ENCODE measurements around the gene UBE2E2.

The UBE2E2 gene

DNA sequence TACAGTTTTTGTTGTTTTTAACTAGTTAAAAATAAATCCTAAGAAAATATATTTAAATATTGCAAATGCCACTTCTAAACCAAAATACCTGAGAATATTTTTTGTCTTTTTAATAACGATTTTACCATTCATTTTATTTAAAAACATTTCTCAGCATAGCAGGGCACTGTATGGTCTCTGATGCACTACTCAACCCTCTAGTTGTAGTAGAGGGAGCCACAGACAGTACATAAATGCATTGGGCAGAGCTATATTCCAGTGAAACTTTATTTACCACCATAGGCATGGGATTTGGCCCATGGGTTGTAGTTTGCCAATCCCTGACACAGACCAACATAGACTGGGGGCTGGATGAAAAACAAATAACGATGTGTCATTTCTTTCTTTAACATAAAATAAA, 388.2 kb downstream of the UBE2E2 start:
- no peak for DNase-seq (ENCODE audit: low read depth)
- no peak overlapping the region for H3K4me3 ChIP-seq (ENCODE audit: low read depth, low read length)
- TF ChIP-seq POLR2A (IDR thresholded peaks at IDR 0.05; ENCODE audit: extremely low read depth, insufficient read length) (no peak), CTCF (IDR thresholded peaks at IDR 0.05; ENCODE audit: low read depth, low read length) (no peak), MAX (IDR thresholded peaks at IDR 0.05; ENCODE audit: low read depth, low read length) (no peak), MYC (IDR thresholded peaks at IDR 0.05; ENCODE audit: low read depth, low read length) (no peak)

DNA sequence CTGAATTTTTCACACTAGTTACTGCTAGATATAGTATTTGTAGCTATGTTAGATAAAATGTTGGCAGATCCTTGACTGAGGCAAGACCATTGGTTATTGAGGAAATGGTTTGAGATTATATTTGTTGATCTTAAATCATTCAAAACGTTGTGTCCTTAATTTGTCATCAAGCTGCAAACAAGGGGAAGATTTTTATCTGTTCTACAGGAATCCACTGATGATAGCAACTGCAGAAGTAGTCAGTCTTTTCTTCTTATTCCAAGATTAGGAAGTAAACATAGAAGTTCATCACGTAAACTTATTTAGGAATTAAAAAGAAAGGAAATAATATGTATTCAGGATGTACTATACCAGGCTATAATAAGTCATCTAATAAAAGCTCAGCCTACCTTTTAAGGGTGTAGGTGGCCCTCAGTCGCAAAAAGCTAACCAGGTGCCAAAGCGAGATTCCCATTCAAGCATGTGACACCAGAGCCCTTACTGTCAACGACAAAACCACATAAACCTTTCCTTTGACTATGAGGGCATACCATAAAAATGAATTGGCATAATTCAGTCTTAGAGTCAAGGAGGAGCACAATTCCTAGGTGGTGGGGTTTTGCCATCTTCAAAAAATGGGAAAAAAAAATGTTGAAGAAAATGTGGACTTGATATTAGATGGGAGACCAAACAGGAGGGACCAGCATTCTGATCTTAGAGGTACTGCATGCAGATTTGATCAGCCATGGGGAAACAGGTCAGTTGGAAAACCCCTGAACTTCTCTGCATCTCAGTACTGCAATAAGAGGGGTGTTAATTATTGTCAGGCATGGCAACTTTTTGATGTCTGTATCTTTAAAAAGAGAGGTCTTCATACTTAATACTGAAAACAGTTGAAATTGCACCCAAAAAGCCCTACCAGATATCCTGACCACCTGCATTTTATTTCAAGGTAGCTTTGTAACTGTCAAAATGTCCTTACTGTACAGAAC, 390.1 kb downstream of the UBE2E2 start:
- DNase-seq (ENCODE audit: low read depth), result no peak
- no peak for TF ChIP-seq MAX (IDR thresholded peaks at IDR 0.05; ENCODE audit: low read depth, low read length)
- TF ChIP-seq CTCF (IDR thresholded peaks at IDR 0.05; ENCODE audit: low read depth, low read length), result no peak
- no peak for TF ChIP-seq MYC (IDR thresholded peaks at IDR 0.05; ENCODE audit: low read depth, low read length)
- TF ChIP-seq POLR2A (IDR thresholded peaks at IDR 0.05; ENCODE audit: extremely low read depth, insufficient read length), result no peak
- no peak overlapping the region for H3K4me3 ChIP-seq (ENCODE audit: low read depth, low read length)

DNA sequence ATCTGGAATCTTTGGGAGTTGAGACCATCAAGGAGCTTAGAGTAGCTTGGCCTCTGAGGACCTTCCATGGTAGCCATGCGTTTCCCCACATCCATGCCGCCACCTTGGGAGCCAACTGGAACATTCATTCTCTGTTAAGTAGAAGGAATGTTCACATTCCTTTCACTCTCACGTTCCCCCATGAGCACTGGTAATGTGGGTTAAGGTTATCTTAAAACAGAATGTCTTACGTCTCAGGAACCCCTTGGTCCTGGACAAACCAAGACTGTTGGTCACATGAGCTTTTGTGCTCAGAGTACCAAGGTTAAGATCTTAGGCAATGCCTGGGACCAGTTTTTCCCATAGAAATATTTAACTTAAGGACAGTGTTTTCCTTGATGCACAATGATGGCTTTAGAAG, 390.9 kb downstream of the UBE2E2 start:
- no peak for DNase-seq (ENCODE audit: low read depth)
- TF ChIP-seq CTCF (IDR thresholded peaks at IDR 0.05; ENCODE audit: low read depth, low read length), result no peak
- no peak for TF ChIP-seq POLR2A (IDR thresholded peaks at IDR 0.05; ENCODE audit: extremely low read depth, insufficient read length)
- TF ChIP-seq MYC (IDR thresholded peaks at IDR 0.05; ENCODE audit: low read depth, low read length), result no peak
- TF ChIP-seq MAX (IDR thresholded peaks at IDR 0.05; ENCODE audit: low read depth, low read length), result no peak
- no peak overlapping the region for H3K4me3 ChIP-seq (ENCODE audit: low read depth, low read length)

- no peak overlapping the region for H3K4me3 ChIP-seq (ENCODE audit: low read depth, low read length)
- TF ChIP-seq POLR2A (IDR thresholded peaks at IDR 0.05; ENCODE audit: extremely low read depth, insufficient read length) (no peak), MAX (IDR thresholded peaks at IDR 0.05; ENCODE audit: low read depth, low read length) (no peak), CTCF (IDR thresholded peaks at IDR 0.05; ENCODE audit: low read depth, low read length) (no peak), MYC (IDR thresholded peaks at IDR 0.05; ENCODE audit: low read depth, low read length) (no peak)
- peak; percentile 9 for DNase-seq (ENCODE audit: low read depth)
Measured at GRCh38 chr3:23594894-23595670, 392.0 kb downstream of the UBE2E2 start.

DNA sequence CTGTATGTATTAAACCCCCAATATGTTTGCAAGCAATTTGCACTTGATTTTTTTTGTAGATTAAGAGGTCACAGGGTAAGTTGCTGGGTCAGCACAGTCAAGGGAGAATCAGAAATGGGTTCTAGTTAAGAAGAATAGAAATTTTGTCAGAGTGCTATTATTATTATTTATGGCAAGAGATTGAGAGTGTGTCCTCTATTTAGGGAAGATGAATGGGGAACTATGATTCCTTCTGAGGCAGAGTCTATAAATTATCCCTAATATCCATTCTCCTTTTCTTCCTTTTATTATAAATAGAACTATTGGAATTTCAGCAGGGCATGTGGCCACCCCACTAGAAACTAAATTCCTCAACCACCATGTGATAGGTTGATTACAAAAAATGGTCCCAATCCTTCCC, 392.7 kb downstream of the UBE2E2 start:
- TF ChIP-seq POLR2A (IDR thresholded peaks at IDR 0.05; ENCODE audit: extremely low read depth, insufficient read length), result no peak
- no peak for TF ChIP-seq MYC (IDR thresholded peaks at IDR 0.05; ENCODE audit: low read depth, low read length)
- no peak for TF ChIP-seq MAX (IDR thresholded peaks at IDR 0.05; ENCODE audit: low read depth, low read length)
- TF ChIP-seq CTCF (IDR thresholded peaks at IDR 0.05; ENCODE audit: low read depth, low read length), result no peak
- DNase-seq (ENCODE audit: low read depth), result no peak
- H3K4me3 ChIP-seq (ENCODE audit: low read depth, low read length), result no peak overlapping the region
